Right cardiac atrium (tissue), 5 donors: Measurements from ENCODE around the gene LRRC63. TPM values are rescaled to one million over a fixed set of nuclear protein-coding genes. Genes with fewer than 3 reads are reported as not detected.
A peak's percentile ranks its signal among the peaks of the same experiment; 100 is the strongest.
"Not testable (repeated sequence)": the region's sequence is repeated elsewhere in the genome, so short reads cannot be mapped to it uniquely, and the experiment has no call there.

ENCODE experiments used
- ATAC-seq, 2 donors: fragments of 200-7000 bp; cut with Tn5 transposase; one replicate each; pipeline versions ENCODE4 v1.8.0 to v1.9.1; 2020; ENCODE audit warnings: moderate library complexity in 2 of 2, mild to moderate bottlenecking in 1 of 2
- DNase-seq, 3 donors: peaks; one replicate each; pipeline ENCODE4 v3.0.0-alpha.2; 2020
- H3K27ac ChIP-seq: one replicate; pipeline ENCODE4 v1.5.1; 2013; ENCODE audit warnings: mild to moderate bottlenecking, low read length, control low read depth, moderate library complexity
- H3K27me3 ChIP-seq: one replicate; pipeline ENCODE4 v1.6.1; 2013; ENCODE audit not compliant: control insufficient read depth, insufficient read depth
- H3K4me1 ChIP-seq: one replicate; pipeline ENCODE4 v1.6.1; 2013; ENCODE audit warnings: low read length; ENCODE audit not compliant: control insufficient read depth, insufficient read depth
- H3K4me3 ChIP-seq: one replicate; pipeline ENCODE4 v1.5.1; 2013; ENCODE audit warnings: low read length, control low read depth
- H3K9me3 ChIP-seq: one replicate; pipeline ENCODE4 v1.6.1; 2013; ENCODE audit warnings: low read length; ENCODE audit not compliant: control insufficient read depth
- WGBS: extraction: QIAGEN DNeasy Blood & Tissue Kit; methylation state at CpG from one replicate; pipeline ENCODE4 v1.1.7; 2013; 5-methylcytosine and 5-hydroxymethylcytosine counted together
- intact Hi-C, 4 donors: fragments of 100-400 bp; cut with DNase I; formaldehyde crosslinking; loops; one replicate each; pipeline versions ENCODE4 v1.11.0 to v1.14.0; 2022 to 2023
- long read RNA-seq, 4 donors: library from polyadenylated mRNA; unstranded; transcript quantifications; one replicate each; pipeline ENCODE4 v2.0.0, GENCODE V29; 2020 to 2021
- polyA plus RNA-seq: library from polyadenylated mRNA; stranded (reverse); fragments of 200-250 nt; gene quantifications from one replicate; pipeline ENCODE4 v1.2.3, GENCODE V29; 2013
- total RNA-seq, 4 donors: library from RNA; stranded (reverse); fragmentation: NEBNext Ultra II Directional; extraction: Animal tissue kit (Norgen Biotek cat#: 25700); gene quantifications; one replicate each; pipeline ENCODE4 v1.2.1, GENCODE V29; 2021
- donor health status: healthy with polysubstance abuse.
- donor health status: DM: no; HTN: yes; CAD: no.
- donor health status: DM: no; HTN: no; CAD: no.
- donor health status: DM: no; HTN: yes; CAD: no; lungs with severe emphysema.
- donor health status: DM: yes; HTN: yes; CAD: no.

LRRC63 gene
- total RNA-seq (not detected), polyA plus RNA-seq (not detected)
- long read RNA-seq, donor 1: 0 reads
- long read RNA-seq, donor 2: 0 reads
- long read RNA-seq, donor 3: 0 reads
- long read RNA-seq, donor 4: 0 reads

- Histone ChIP-seq H3K4me3 (peak within 1 kb of the TSS; percentile 34), H3K27ac (no peak within 1 kb of the TSS), H3K27me3 (peaks cover 3% of the 10 kb centered on the region), H3K9me3 (no peaks in the 10 kb centered on the region), H3K4me1 (peaks cover 2% of the 10 kb centered on the region)
- ATAC-seq (peak; percentile 98 to 100), DNase-seq (peak; percentile 78 to 92 (median 90))
- WGBS: 2% methylated on average over 53 of the region's 53 CpGs
- intact Hi-C loops: no loop called here
These were observed at the start of gene LRRC63 for GRCh38 chr13:46211483-46212351. LRRC63 (plus strand) TSS chr13:46211928; CDS start chr13:46213035, 1,107 bp downstream.

GRCh38 chr13:46162741-46163140 is 49.0 kb upstream of the LRRC63 start:
- ATAC-seq, H3K9me3 ChIP-seq, H3K4me1 ChIP-seq, H3K27ac ChIP-seq, H3K4me3 ChIP-seq, DNase-seq, H3K27me3 ChIP-seq, intact Hi-C loops: not testable (repeated sequence)
- WGBS: 93% methylated on average over 36 of the region's 36 CpGs

- no peak for DNase-seq
- Histone ChIP-seq H3K27ac (no peak overlapping the region), H3K27me3 (no peaks in the 10 kb centered on the region), H3K4me3 (no peak overlapping the region), H3K4me1 (no peaks in the 10 kb centered on the region), H3K9me3 (no peaks in the 10 kb centered on the region)
- no peak for ATAC-seq
- intact Hi-C loops: no loop called here
These were observed 47.1 kb upstream of the LRRC63 start for GRCh38 chr13:46164661-46165060.

- Histone ChIP-seq H3K4me3 (no peak overlapping the region), H3K27ac (no peak overlapping the region), H3K9me3 (no peaks in the 10 kb centered on the region), H3K4me1 (peaks cover 4% of the 10 kb centered on the region), H3K27me3 (no peaks in the 10 kb centered on the region)
- 54% methylated on average over 5 of the region's 5 CpGs for WGBS
- DNase-seq (no peak), ATAC-seq (no peak)
- intact Hi-C loops: no loop called here
These were observed 46.1 kb upstream of the LRRC63 start for GRCh38 chr13:46165485-46166223.

- no peaks in the 10 kb centered on the region for H3K27me3 ChIP-seq
- 77% methylated on average over 1 of the region's 1 CpG for WGBS
- no peak for DNase-seq
- peaks cover 4% of the 10 kb centered on the region for H3K4me1 ChIP-seq
- H3K27ac ChIP-seq: no peak overlapping the region
- intact Hi-C loops: no loop called here
- H3K9me3 ChIP-seq: no peaks in the 10 kb centered on the region
- H3K4me3 ChIP-seq: no peak overlapping the region
- ATAC-seq: no peak
These were observed 45.5 kb upstream of the LRRC63 start for GRCh38 chr13:46166224-46166584.

GRCh38 chr13:46166947-46167610 is 44.6 kb upstream of the LRRC63 start:
- Histone ChIP-seq H3K4me3 (no peak overlapping the region), H3K9me3 (no peaks in the 10 kb centered on the region), H3K27me3 (no peaks in the 10 kb centered on the region), H3K27ac (no peak overlapping the region), H3K4me1 (peaks cover 4% of the 10 kb centered on the region)
- WGBS: 57% methylated on average over 3 of the region's 3 CpGs
- ATAC-seq (no peak), DNase-seq (no peak)
- intact Hi-C loops: no loop called here

GRCh38 chr13:46168341-46168740 is 43.4 kb upstream of the LRRC63 start:
- peak; percentile 47 to 59 for ATAC-seq
- no peaks in the 10 kb centered on the region for H3K27me3 ChIP-seq
- WGBS: 51% methylated on average over 8 of the region's 8 CpGs
- intact Hi-C loops: no loop called here
- no peaks in the 10 kb centered on the region for H3K9me3 ChIP-seq
- no peak overlapping the region for H3K4me3 ChIP-seq
- no peak overlapping the region for H3K27ac ChIP-seq
- H3K4me1 ChIP-seq: peaks cover 4% of the 10 kb centered on the region
- DNase-seq: peak in 1 of 3 donors; percentile 46

- DNase-seq: no peak
- ATAC-seq: no peak
- WGBS: 36% methylated on average over 1 of the region's 1 CpG
- intact Hi-C loops: no loop called here
- H3K4me1 ChIP-seq: peaks cover 4% of the 10 kb centered on the region
- H3K9me3 ChIP-seq: no peaks in the 10 kb centered on the region
- no peak overlapping the region for H3K27ac ChIP-seq
- H3K27me3 ChIP-seq: no peaks in the 10 kb centered on the region
- no peak overlapping the region for H3K4me3 ChIP-seq
These were observed 42.9 kb upstream of the LRRC63 start for GRCh38 chr13:46168783-46169182.

GRCh38 chr13:46169758-46170157 is 42.0 kb upstream of the LRRC63 start:
- Histone ChIP-seq H3K27me3 (no peaks in the 10 kb centered on the region), H3K4me3 (no peak overlapping the region), H3K27ac (no peak overlapping the region), H3K4me1 (peaks cover 4% of the 10 kb centered on the region), H3K9me3 (no peaks in the 10 kb centered on the region)
- WGBS: 93% methylated on average over 2 of the region's 2 CpGs
- DNase-seq (no peak), ATAC-seq (no peak)
- intact Hi-C loops: no loop called here

- Histone ChIP-seq H3K4me1 (peaks cover 4% of the 10 kb centered on the region), H3K27ac (no peak overlapping the region), H3K4me3 (no peak overlapping the region), H3K9me3 (no peaks in the 10 kb centered on the region), H3K27me3 (no peaks in the 10 kb centered on the region)
- no peak for ATAC-seq
- intact Hi-C loops: no loop called here
- WGBS: 71% methylated on average over 7 of the region's 7 CpGs
- DNase-seq: no peak
These were observed 41.5 kb upstream of the LRRC63 start for GRCh38 chr13:46170268-46170667.

GRCh38 chr13:46170687-46171086 is 41.0 kb upstream of the LRRC63 start:
- Histone ChIP-seq H3K27ac (no peak overlapping the region), H3K27me3 (no peaks in the 10 kb centered on the region), H3K4me1 (peaks cover 4% of the 10 kb centered on the region), H3K9me3 (no peaks in the 10 kb centered on the region), H3K4me3 (no peak overlapping the region)
- DNase-seq (no peak), ATAC-seq (peak; percentile 34 to 77)
- intact Hi-C loops: no loop called here
- WGBS: 36% methylated on average over 3 of the region's 3 CpGs
